SK-N-SH (cell line): ENCODE measurements around the gene WNK1. TPM values are rescaled to one million over a fixed set of nuclear protein-coding genes. Genes with fewer than 3 reads are reported as not detected.
A peak's percentile ranks its signal among the peaks of the same experiment; 100 is the strongest.

Experiments
- CTCF ChIA-PET: fragments of 300-600, 350-600 bp; formaldehyde crosslinking; extraction: SDS; loops from one replicate; lab custom pipeline; 2021; lab: Yijun Ruan, JAX
- POLR2A ChIA-PET: fragments of 350-600 bp; sonication (Branson Sonifier 250); formaldehyde crosslinking; extraction: SDS; loops from one replicate; lab custom pipeline; 2020; ENCODE audit warnings: antibody characterized with exemption, inconsistent platforms; lab: Yijun Ruan, JAX
- DNase-seq: peaks from one replicate; pipeline ENCODE4 v3.0.0; 2012
- H2AFZ ChIP-seq: fragments of 200-600 bp; sonication (generic); 2 replicates; pipeline ENCODE4 v1.8.1; 2016; ENCODE audit warnings: antibody characterized with exemption, mild to moderate bottlenecking, low read depth
- H3F3A ChIP-seq: fragments of 200-600 bp; sonication (generic); replicated peaks from 2 replicates; pipeline ENCODE3; 2016; ENCODE audit warnings: antibody characterized with exemption, mild to moderate bottlenecking; ENCODE audit not compliant: insufficient read depth
- H3K27ac ChIP-seq, 2 experiments: fragments of 200-500 bp in 1 of 2; fragments of 200-600 bp in 1 of 2; sonication (Bioruptor generic) in 1 of 2; sonication (generic), shearing (Covaris generic) in 1 of 2; 2 replicates each; pipeline versions ENCODE4 v1.5.1 to v1.6.1; 2014 to 2016; ENCODE audit warnings: low read depth in 2 of 2, inconsistent platforms in 1 of 2, low read length in 1 of 2, mild to moderate bottlenecking in 1 of 2, mixed read lengths in 1 of 2
- H3K27me3 ChIP-seq: fragments of 200-600 bp; sonication (generic), shearing (Covaris generic); 2 replicates; pipeline ENCODE4 v1.6.1; 2016; ENCODE audit warnings: mixed run types; ENCODE audit not compliant: insufficient read depth
- H3K36me3 ChIP-seq, 2 experiments: fragments of 200-500 bp in 1 of 2; fragments of 200-600 bp in 1 of 2; sonication (Bioruptor generic) in 1 of 2; sonication (generic) in 1 of 2; replicated peaks in 1 of 2; 2 replicates each; pipeline versions ENCODE3 to v1.5.1; 2014 to 2016; ENCODE audit warnings: low read length in 1 of 2, mild to moderate bottlenecking in 1 of 2; ENCODE audit not compliant: insufficient read depth in 2 of 2, control insufficient read depth in 1 of 2
- H3K4me1 ChIP-seq, 2 experiments: fragments of 200-500 bp in 1 of 2; fragments of 200-600 bp in 1 of 2; sonication (Bioruptor generic) in 1 of 2; sonication (generic), shearing (Covaris generic) in 1 of 2; 2 replicates each; pipeline versions ENCODE4 v1.5.1 to v1.6.1; 2014 to 2016; ENCODE audit warnings: low read depth in 1 of 2, low read length in 1 of 2, mixed run types in 1 of 2; ENCODE audit not compliant: insufficient read depth in 2 of 2, control insufficient read depth in 1 of 2
- H3K4me2 ChIP-seq: fragments of 200-600 bp; sonication (generic), shearing (Covaris generic); 2 replicates; pipeline ENCODE4 v1.6.1; 2017; ENCODE audit warnings: mixed run types
- H3K4me3 ChIP-seq, 2 experiments: fragments of 200-500 bp in 1 of 2; fragments of 200-600 bp in 1 of 2; sonication (Bioruptor generic) in 1 of 2; sonication (generic), shearing (Covaris generic) in 1 of 2; 2 replicates each; pipeline versions ENCODE4 v1.5.1 to v1.8.1; 2014 to 2016; ENCODE audit warnings: low read depth in 2 of 2, inconsistent platforms in 1 of 2, low read length in 1 of 2, mild to moderate bottlenecking in 1 of 2, mixed read lengths in 1 of 2, moderate library complexity in 1 of 2
- H3K79me2 ChIP-seq: fragments of 200-600 bp; sonication (generic); 2 replicates; pipeline ENCODE4 v1.8.1; 2017; ENCODE audit warnings: mild to moderate bottlenecking; ENCODE audit not compliant: insufficient read depth
- H3K9ac ChIP-seq: fragments of 200-600 bp; sonication (generic); 2 replicates; pipeline ENCODE4 v1.6.1; 2017; ENCODE audit warnings: mixed run types
- H3K9me2 ChIP-seq: fragments of 200-600 bp; sonication (generic); 2 replicates; pipeline ENCODE4 v1.6.1; 2017; ENCODE audit warnings: mixed run types
- H3K9me3 ChIP-seq: fragments of 200-600 bp; sonication (generic); 2 replicates; pipeline ENCODE4 v1.6.1; 2017; ENCODE audit warnings: mixed run types, mild to moderate bottlenecking, moderate library complexity
- H4K20me1 ChIP-seq: fragments of 200-600 bp; sonication (generic); 2 replicates; pipeline ENCODE4 v1.6.1; 2017; ENCODE audit warnings: mild to moderate bottlenecking, mixed run types; ENCODE audit not compliant: insufficient read depth
- CHD2 ChIP-seq: fragments of 150-350 bp; IDR thresholded peaks from 2 replicates; pipeline ENCODE4 v1.6.1; 2018; ENCODE audit warnings: low read length; ENCODE audit not compliant: partially characterized antibody
- FOSL2 ChIP-seq: IDR thresholded peaks from 2 replicates; pipeline ENCODE4 v1.4.0; 2012; ENCODE audit warnings: low read depth, mild to moderate bottlenecking, moderate library complexity, borderline replicate concordance
- FOXJ3 ChIP-seq: sonication (generic); formaldehyde crosslinking; IDR thresholded peaks from 2 replicates; pipeline ENCODE4 v1.5.1; 2020; ENCODE audit warnings: mild to moderate bottlenecking, missing genetic modification reagents
- MAX ChIP-seq: IDR thresholded peaks from 2 replicates; pipeline ENCODE4 v1.4.0; 2012; ENCODE audit warnings: low read depth
- MXI1 ChIP-seq: IDR thresholded peaks from 2 replicates; pipeline ENCODE4 v1.6.1; 2012; ENCODE audit warnings: mild to moderate bottlenecking, low read depth, low read length, improper control_type of control experiment
- NFIC ChIP-seq: IDR thresholded peaks from 2 replicates; pipeline ENCODE4 v1.4.0; 2012; ENCODE audit warnings: borderline replicate concordance
- RAD21 ChIP-seq: IDR thresholded peaks from 2 replicates; pipeline ENCODE4 v1.6.1; 2012; ENCODE audit warnings: mild to moderate bottlenecking, low read length
- RCOR1 ChIP-seq: fragments of 150-350 bp; IDR thresholded peaks from 2 replicates; pipeline ENCODE4 v1.6.1; 2017; ENCODE audit warnings: antibody characterized with exemption, low read length
- REST ChIP-seq: IDR thresholded peaks from 2 replicates; pipeline ENCODE4 v1.6.1; 2012; ENCODE audit warnings: mild to moderate bottlenecking, low read depth, low read length, moderate library complexity
- RFX5 ChIP-seq: IDR thresholded peaks from 2 replicates; pipeline ENCODE4 v1.6.1; 2012; ENCODE audit warnings: mild to moderate bottlenecking, improper control_type of control experiment, low read length
- RXRA ChIP-seq: IDR thresholded peaks from 2 replicates; pipeline ENCODE4 v1.4.0; 2012; ENCODE audit warnings: low read depth, mild to moderate bottlenecking, borderline replicate concordance
- TAF1 ChIP-seq: IDR thresholded peaks from 2 replicates; pipeline ENCODE4 v1.6.1; 2012; ENCODE audit warnings: low read depth, mild to moderate bottlenecking, low read length, moderate library complexity, borderline replicate concordance
- USF2 ChIP-seq: fragments of 150-350 bp; IDR thresholded peaks from 2 replicates; pipeline ENCODE4 v1.6.1; 2017; ENCODE audit warnings: antibody characterized with exemption, low read length, low read depth, borderline replicate concordance
- YY1 ChIP-seq: IDR thresholded peaks from 2 replicates; pipeline ENCODE4 v1.4.0; 2012; ENCODE audit warnings: low read depth, mild to moderate bottlenecking
- WGBS: methylation state at CpG from one replicate; pipeline ENCODE4 v1.1.6; 2017; ENCODE audit warnings: low lambda C conversion rate; 5-methylcytosine and 5-hydroxymethylcytosine counted together
- polyA plus RNA-seq, 3 experiments: library from polyadenylated mRNA; depleted of rRNA; stranded (reverse); fragments of >200 nt; gene quantifications; 2 replicates each; pipeline ENCODE4 v1.2.3, GENCODE V29; 2012

The WNK1 gene
- polyA plus RNA-seq, 1 of the 3 experiments (the other 2 are of a cell fraction) = 30.5 TPM

- TF ChIP-seq MAX (peak; percentile 72), REST (no peak), FOXJ3 (CRISPR knock-in tag) (no peak), RXRA (no peak), RAD21 (peak; percentile 79), MXI1 (peak; percentile 81), YY1 (peak; percentile 79), NFIC (no peak), FOSL2 (0 out of 2 replicates have a peak, but pooled peaks have one; percentile 7)
Observed at GRCh38 chr12:949453-950191, 197.2 kb downstream of the WNK1 start, which contains the start of gene RAD52 (continued).

GRCh38 chr12:951176-951575, 198.8 kb downstream of the WNK1 start:
- POLR2A ChIA-PET = no interaction called here
- Histone ChIP-seq H3K4me3 (no peak overlapping the region), H3K79me2 (peaks cover 26% of the 10 kb centered on the region), H3K9ac (no peak overlapping the region), H4K20me1 (no peaks in the 10 kb centered on the region), H3K4me1 (peaks cover 2 to 6% of the 10 kb centered on the region in 2 experiments; a peak in 3 of 4 replicates), H3K4me2 (no peak overlapping the region), H3K27ac (no peak overlapping the region), H3K27me3 (no peaks in the 10 kb centered on the region), H3K9me2 (no peaks in the 10 kb centered on the region), H3F3A (peaks cover 15% of the 10 kb centered on the region), H3K9me3 (no peaks in the 10 kb centered on the region), H3K36me3 (no peaks in the 10 kb centered on the region), H2AFZ (no peak overlapping the region)
- 63% methylated on average over 1 of the region's 1 CpG for WGBS
- TF ChIP-seq RFX5 (no peak), TAF1 (no peak), USF2 (no peak), CHD2 (no peak), RCOR1 (no peak), FOXJ3 (CRISPR knock-in tag) (no peak)
- CTCF ChIA-PET = interaction anchor here (0.6 to 1.8 kb wide), 6 partner anchors 10 to 633 kb away, joined by 3 to 15 read pairs (median 4); no protein-coding TSS in a partner anchor
- DNase-seq = no peak
